SHP77 treated with DMSO at 0.1 percent for 48 hours (cell line): ENCODE data around the gene DMD.
"Not testable (repeated sequence)": the region's sequence is repeated elsewhere in the genome, so short reads cannot be mapped to it uniquely, and the experiment has no call there.

Experiments used
- DNase-seq: peaks from one replicate; lab custom pipeline; 2025; lab: John Stamatoyannopoulos, UW

DMD gene

DNA sequence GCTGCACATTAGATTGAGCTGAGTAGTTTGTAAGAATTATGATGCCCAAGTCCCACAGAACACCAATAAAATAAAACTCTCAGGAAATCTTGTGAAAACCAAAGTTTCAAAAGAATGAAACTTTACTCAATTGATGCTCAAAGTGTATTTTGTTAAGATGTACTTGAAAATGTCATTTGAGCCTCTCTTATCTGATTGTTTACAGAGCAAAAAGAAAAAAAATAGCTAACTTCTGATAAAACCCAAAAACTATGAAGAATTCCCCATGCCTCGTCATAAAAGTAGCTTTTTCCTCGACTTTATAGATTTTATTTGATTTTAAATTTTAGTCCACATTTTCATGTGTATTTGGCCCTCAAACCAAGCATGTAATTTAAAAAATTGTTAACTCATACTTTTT, 1618.0 kb downstream of the DMD start:
- no peak for DNase-seq

GRCh38 chrX:31591355-31591754, 1620.0 kb downstream of the DMD start:
- no peak for DNase-seq

DNA sequence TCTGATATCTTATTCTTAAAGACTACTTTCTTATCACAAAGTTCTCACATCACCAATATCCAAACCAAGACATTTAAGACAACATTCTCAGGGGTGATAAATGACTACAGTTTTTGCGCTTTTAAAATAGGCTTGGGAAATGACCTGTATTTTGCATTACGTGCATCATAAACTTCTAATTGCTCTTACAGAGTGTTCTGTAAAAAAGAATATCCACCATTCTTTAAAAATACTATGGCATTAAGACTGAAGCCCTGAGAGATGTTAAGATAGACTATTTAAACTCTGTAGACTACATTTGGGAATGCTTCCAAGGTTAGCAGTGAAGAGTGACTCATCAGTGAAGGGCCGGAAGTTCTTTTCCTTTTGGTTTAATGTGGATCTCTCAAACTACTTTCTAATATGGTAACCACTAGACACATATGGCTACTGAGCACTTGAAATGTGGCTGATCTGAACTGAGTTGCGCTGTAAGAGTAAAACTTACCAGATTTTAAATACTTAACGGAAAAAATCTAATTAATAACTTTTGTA, 1620.7 kb downstream of the DMD start:
- DNase-seq = no peak

DNA sequence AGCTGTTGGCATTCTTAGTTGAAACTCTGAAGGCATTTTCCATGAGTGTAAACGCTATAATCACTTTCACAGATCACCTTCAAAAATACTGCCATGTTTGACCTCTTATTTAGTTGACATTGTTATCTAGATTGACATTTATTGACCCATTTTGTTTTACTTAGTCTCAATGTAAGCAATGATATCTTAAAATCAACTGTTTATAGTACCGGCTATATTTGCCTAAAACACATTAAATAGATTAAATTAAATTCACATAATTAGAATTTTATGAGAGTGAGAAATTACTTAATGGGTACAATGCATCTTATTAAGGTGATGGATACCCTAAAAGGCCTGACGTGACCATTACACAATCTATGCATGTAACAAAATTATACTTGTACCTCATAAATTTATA, 1621.8 kb downstream of the DMD start:
- no peak for DNase-seq

DNA sequence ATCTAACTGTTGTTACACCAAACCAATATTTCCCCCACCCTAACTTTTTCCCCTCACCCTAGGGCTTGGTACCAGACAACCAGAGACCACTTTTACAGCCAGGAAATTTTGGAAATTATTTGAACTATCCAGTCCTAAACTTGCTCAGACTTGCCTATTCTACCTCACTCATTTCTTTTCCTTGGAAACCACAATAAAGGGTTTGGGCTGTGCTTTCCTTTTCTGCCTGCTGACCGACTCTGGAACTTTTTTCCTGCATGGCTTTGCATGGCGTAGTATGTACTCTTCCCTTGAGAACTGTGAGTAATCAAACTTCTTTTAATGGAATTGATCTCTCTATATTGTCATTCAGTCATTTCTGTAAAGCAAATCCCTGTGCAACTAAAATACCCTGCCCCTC, 1623.0 kb downstream of the DMD start:
- DNase-seq = no peak

DNA sequence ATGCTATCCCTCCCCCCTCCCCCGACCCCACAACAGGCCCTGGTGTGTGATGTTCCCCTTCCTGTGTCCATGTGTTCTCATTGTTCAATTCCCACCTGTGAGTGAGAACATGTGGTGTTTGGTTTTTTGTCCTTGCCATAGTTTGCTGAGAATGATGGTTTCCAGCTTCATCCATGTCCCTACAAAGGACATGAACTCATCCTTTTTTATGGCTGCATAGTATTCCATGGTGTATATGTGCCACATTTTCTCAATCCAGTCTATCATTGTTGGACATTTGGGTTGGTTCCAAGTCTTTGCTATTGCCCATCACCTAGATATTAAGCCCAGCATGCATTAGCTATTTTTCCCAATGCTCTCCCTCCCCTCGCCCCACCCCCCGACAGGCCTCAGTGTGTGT, 1627.5 kb downstream of the DMD start:
- DNase-seq = not testable (repeated sequence)

DNA sequence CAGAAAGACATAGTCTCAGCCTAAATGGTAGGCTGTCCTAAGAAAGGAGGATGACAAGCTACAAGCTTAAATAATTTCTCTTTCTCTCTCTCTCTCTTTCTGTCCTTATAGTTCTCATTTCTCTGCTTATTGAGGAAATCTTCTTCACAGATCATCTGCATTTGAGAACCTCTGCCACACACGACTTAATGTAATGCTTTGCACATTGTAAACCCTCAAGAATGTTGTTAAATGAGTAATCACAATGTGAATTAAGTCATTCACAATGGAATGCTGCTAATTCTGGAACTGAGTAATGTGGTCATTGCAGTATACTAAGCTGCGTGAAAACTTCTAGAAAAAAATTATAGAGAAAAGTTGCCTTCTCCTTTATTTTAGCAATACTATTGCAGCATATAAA, 1630.6 kb downstream of the DMD start:
- no peak for DNase-seq

DNA sequence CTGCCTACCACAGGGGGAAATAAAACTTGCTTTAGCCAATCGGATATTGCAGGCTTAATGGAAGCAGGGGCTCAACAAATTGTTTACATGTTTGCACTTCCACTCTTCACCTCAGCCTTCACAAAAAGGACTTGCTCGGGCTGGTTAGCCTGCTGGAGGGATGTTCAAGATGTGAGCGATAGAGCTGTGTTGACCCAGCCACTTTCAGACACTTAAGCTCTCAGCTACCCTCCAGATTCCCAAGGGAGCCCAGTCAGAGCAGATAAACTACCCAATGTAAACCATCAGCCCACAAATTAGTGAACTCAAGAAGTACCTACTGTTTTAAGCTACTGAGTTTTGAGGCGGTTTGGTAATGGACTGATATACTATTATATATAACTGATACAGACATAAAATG, 1631.1 kb downstream of the DMD start:
- no peak for DNase-seq

DNA sequence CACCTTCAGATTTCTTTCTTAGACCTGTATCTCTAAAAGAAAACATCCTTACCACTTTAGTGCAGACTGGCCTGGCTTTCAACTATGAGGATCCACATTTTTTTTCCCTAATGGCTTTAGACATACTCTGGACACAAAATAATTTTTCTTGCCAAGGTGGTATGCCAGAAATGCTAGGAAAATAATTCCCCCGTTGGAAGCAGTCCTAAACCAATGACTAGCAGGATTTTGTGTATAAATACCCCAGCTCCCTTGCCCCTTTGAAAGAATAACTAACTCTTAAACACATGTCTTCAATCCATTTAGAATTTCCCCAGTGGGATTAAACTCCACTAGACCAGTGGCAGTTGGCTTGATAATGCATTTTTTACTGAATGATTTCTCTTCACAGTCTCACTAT, 1639.0 kb downstream of the DMD start:
- DNase-seq = no peak

DNA sequence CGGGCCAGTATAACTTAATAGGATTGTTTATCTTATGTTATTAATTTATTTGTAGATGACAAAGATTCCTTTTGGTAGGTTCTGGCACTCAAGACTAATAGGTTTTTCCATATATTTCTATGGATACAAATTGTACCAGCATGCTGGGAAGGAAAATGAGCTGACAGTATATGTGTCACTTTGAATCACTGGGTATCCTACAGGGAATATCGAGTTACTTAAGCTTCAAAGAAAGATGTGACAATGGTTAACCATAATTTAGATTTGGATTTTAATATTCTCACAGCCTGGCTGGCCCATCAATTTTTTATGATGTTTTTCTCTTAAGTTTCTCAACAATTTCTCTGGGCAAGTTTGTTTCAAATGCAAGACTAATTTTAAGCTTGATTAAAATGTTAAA, 1640.7 kb downstream of the DMD start:
- DNase-seq = no peak

DNA sequence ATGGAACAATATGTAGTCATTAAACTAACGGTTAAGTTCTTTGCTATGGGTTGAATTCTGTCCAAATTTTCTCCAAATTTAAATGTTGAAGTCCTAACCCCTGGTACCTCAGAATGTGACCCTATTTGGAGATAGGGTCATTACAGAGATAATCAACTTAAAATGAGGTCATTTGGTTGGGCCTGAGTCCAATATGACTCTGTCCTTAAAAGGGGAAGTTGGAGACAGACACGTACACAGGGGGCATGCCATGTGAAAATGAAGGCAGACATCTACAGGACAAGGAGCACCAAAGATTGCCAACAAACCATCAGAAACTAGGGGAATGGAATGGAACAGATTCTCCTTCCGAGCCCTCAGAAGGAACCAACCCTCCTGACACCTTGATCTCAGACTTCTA, 1647.6 kb downstream of the DMD start:
- DNase-seq = no peak

DNA sequence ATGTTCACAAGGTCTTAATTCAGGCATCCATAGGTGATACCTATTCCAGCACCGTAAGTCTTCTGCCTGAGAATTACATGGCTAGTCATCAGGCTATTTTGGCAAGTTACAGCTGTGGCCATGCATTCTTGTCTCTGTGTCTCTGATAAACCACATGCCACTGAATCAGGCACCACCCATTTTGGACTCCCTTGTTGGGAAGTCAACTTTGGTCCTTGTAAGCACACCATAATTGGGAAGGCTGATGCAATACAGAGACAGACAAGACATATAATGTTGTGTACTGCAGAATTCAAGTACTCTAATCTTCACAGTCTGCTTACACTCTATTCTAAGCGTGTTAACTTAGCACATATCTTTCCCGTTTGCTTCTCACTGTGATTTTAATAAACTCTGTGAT, 1655.8 kb downstream of the DMD start:
- DNase-seq = no peak

- DNase-seq = no peak
Measured at GRCh38 chrX:31551913-31552312, 1659.4 kb downstream of the DMD start.

DNA sequence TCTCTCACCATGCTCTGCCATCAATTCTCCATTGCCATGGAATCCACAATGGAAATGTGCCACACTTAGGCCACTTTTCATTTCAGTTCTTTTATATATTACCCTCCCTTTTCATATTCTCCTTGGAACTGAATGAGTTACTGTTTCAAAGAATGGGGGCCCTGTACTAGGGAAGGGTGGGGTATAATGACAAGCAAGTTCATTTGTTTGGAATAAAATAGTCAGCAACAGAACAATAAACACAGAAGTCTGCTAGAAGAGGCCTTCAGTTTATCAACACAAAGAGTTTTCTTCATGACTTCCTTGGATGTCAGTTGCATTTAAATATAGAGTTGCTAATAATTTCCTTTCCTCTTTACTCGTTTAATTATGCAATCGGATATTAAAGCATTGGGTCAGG, 1661.2 kb downstream of the DMD start:
- DNase-seq = no peak

GRCh38 chrX:31547816-31548215, 1663.5 kb downstream of the DMD start:
- DNase-seq = no peak

DNA sequence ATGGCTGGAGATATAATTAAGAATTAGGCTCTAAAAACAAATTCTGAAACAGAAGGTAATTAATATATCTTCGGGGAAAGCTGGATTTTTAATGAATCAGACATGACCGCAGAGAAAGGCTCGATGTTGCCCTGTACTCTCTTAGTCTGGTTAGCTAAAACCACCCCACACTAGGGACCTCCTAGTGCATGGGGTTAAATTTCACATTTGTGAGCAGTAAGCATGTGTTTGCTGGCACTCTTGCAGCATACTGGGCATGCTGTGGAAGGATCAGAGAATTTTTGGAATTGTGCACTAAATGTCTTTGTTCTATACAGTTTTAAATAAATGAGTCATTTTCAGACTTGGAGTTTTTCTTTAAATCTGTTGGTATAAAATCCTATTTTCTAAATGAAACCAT, 1663.9 kb downstream of the DMD start:
- no peak for DNase-seq

- no peak for DNase-seq
Measured at GRCh38 chrX:31546126-31546525, 1665.2 kb downstream of the DMD start.

DNA sequence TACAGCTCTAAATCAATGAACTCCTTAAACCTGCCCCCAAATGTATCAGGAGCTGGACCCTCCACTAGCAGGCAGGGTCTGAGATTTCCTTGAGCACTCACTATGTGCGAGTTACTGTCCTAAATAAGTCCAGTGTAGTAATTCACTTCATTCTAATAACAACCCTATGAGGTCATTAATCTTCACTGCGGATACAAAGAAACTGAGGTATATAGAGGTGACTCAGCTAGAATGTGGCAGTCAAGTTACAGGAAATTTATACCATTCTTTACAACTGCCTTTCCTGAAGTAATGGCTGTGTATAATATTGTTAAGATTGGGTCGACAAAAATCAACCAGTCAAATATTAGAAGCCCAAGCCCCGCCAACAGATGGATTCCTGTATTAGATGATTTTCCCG, 1665.6 kb downstream of the DMD start:
- DNase-seq = no peak

GRCh38 chrX:31545191-31545590, 1666.2 kb downstream of the DMD start:
- no peak for DNase-seq

GRCh38 chrX:31543634-31544033, 1667.7 kb downstream of the DMD start:
- no peak for DNase-seq

- no peak for DNase-seq
Measured at GRCh38 chrX:31542566-31542965, 1668.8 kb downstream of the DMD start.

DNA sequence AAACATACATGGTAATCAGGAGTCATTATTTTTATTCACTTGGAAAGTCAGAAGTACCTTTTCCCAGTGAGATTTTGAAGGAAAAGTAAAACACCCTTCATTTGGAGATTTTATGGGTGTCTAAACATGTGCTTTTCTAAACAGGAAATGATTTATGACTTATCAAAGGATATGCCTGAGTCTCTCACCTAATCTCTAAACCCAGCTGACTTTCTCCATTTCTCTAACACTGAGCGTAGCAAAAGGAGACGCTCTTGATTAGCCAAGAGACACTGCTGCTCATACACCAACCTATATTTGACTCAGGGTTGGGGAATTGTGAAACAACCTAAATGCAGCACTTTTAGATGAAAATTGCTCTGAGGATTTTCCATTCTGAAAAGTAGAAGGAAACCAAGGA, 1671.0 kb downstream of the DMD start:
- DNase-seq = no peak

- DNase-seq = no peak
Measured at GRCh38 chrX:31527455-31528126, 1683.8 kb downstream of the DMD start.

- no peak for DNase-seq
Measured at GRCh38 chrX:31523884-31524536, 1687.3 kb downstream of the DMD start.
